EL (cell line): Measurements from ENCODE around the gene GJA1.
"Not testable (repeated sequence)": the region's sequence is repeated elsewhere in the genome, so short reads cannot be mapped to it uniquely, and the experiment has no call there.

ENCODE experiments used
- DNase-seq: peaks from one replicate; pipeline ENCODE4 v3.0.0-alpha.2; 2016

The GJA1 gene

GRCh38 chr6:121435444-121436069, at the start of gene GJA1:
Gene GJA1 (plus strand): TSS chr6:121435646. CDS start chr6:121446848, 11,202 bp downstream.
- peak; percentile 89 for DNase-seq

DNA sequence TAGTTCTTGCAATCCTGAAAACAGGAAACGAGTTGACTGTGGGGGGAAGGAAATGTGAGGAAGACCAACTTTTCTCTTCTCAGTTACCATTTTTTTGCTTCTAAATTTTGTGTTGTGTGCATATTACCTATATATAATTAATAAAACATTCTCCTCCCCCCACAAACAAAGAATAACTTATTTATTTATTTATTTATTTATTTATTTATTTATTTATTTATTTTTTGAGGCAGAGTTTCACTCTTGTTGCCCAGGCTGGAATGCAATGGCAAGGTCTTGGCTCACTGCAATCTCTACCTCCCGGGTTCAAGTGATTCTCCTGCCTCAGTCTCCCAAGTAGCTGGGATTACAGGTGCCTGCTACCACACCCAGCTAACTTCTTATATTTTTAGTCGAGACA, 48.9 kb upstream of the GJA1 start:
- DNase-seq, result not testable (repeated sequence)

GRCh38 chr6:121389419-121389818, 46.0 kb upstream of the GJA1 start:
- no peak for DNase-seq

- DNase-seq, result no peak
These were observed 41.5 kb upstream of the GJA1 start for GRCh38 chr6:121393731-121394505.

DNA sequence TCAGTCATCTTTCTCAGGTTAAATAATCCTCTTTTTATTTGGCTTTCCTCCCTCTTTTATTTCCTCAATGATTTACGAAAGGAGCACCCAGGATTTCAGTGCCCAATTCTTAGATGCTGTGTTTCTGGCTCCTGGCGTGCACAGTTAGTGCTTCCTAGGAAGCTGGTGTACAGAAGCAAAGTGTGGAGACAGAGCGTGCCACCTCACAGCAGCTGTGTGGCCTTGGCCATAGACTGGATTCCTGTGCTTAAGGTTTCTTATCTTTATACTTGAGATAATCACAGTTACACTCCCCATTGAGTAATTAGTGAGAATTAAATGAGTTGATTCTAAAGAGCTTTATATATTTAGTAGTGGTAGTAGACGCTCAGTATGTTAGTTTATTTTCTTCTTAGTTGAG, 39.7 kb upstream of the GJA1 start:
- DNase-seq, result no peak

- DNase-seq, result not testable (repeated sequence)
These were observed 38.3 kb upstream of the GJA1 start for GRCh38 chr6:121397188-121397587.

DNA sequence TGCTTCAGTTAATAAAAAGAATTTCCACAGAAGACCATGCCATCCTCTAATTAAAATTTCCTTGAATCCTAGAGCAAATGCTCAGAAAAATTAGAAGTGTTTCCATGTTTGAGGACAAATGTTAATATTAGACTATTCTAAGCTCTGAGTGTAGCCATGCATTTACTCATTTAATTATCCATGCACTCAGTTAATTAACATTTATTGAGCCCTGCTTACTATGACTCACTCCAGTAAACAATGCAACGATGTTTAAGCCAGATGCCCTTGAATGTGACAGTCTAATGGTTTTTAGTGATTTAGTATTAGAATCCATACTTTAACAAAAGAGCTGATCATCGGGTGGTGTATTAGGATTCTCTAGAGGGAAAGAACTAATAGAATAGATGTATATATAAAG, 37.3 kb upstream of the GJA1 start:
- DNase-seq, result no peak

- no peak for DNase-seq
These were observed 35.5 kb upstream of the GJA1 start for GRCh38 chr6:121399966-121400365.

DNA sequence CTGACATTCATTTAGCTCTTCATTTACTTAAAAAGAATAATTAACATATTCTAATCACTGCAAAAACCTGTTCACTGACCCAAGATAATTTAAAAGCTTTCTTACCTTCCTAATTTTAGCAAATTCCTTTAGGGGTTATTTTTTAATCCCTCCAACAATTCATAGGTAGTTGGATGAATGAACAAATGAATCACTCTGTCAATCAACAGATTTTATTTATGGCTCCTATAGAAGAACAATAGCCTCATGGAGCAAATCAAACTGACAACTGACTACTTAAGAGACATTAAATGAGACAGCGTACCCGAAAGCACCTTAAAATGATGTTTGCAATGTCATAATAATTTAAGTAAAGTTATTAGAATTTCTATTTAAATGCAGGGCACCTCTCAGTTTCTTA, 31.5 kb upstream of the GJA1 start:
- DNase-seq, result no peak

DNA sequence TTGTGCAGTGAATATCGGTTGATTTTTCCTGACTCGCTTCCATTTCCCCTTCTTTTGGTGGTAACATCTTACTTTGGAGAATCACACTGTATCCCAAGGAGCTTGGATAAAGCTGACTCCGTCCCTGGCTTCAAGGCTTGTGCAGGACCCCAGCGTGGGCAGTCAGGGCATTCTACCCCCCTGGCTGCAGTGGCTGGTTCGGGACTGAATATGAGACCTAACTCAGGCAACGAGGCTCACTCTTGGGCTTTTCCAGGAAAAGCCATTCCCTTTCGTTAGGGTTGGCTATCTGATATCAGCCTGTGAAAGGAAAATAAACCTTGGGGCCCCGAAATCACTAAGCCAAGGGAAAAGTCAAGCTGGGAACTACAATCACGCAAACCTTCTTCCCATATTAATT, 30.1 kb upstream of the GJA1 start:
- DNase-seq, result no peak

GRCh38 chr6:121408321-121408720, 27.1 kb upstream of the GJA1 start:
- no peak for DNase-seq

DNA sequence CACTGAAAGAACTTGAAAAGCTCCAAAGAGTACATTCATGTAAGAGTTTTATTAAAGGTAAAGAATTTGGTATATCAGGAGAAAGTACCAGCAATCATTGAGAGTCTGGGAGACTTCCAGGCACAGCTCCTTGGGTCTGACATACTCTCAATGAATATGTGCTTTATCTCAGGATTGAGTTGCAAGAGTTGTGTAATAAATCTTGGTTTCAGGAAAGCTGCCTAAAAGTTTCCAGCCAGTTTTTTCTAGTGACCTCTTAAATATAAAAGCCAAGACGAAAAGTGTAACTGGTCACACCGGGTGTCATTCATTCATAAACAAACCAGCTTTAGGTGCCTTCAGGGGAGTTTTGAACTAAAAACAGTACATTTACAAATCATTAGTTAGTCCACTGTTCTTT, 21.6 kb upstream of the GJA1 start:
- no peak for DNase-seq

GRCh38 chr6:121418346-121418745, 17.1 kb upstream of the GJA1 start:
- DNase-seq, result no peak

DNA sequence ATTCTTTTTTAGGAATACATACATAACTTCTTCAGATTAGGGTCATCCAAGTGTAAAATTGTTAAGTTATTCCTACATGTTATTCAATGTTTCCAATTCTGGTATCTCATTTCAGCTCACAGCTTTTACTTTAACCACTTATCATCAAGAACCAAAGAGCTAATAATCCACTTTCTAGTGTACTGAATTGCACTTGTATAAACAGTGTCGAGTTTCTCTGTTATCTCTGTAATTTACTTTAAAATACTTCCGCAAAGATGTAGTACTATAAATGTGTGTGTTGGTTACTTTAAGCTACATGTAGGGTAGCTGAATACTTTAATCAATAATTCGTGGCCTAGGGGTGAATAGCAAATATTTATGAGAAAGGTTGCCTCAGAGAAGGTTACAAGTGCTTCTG, 8.8 kb upstream of the GJA1 start:
- DNase-seq, result no peak

- no peak for DNase-seq
These were observed 6.3 kb upstream of the GJA1 start for GRCh38 chr6:121428872-121429756.

DNA sequence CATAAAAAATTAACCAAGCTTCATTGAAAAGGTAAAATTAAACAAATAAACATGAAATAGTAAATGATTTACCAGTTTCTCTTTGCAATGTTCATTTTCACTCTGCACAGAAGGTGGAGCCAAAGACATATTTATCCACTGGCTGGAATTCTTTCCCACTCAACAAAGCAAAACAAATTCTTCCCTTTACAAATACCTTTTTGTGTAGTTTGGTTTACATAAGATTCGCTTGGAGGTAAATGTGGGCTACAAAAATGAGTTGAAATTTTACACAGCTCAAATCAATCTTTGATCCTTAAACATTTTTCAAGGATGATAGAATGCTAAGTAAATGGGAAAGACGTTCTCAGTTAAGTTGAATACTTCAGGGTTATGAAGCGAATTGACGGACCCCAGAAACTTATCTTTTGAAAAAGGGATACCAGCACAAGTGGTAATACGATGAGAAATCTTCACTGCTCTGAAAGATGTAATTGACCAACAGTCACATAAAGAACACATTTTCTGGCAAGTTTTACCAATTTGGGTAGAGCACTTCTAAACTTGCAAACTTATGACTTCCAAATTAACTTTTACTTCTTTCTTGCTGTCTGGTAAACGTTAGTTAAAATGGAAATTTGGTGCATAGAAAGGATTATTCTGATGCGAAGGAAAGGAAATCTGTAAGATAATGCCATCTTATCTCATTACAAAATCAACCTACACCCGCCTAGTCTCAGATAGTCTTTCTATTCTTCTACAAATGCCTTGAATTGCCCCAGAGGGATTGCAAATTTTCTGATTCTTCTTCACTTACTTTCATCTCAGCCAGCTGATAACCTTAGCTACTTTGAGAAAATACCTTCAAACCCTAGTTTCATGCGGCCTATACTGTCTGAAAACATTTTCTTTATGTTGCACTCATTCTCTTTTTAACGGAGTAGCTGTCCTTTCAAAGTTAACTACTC, 4.7 kb upstream of the GJA1 start:
- DNase-seq, result peak; percentile 50

GRCh38 chr6:121431776-121432175, 3.7 kb upstream of the GJA1 start:
- DNase-seq, result not testable (repeated sequence)

DNA sequence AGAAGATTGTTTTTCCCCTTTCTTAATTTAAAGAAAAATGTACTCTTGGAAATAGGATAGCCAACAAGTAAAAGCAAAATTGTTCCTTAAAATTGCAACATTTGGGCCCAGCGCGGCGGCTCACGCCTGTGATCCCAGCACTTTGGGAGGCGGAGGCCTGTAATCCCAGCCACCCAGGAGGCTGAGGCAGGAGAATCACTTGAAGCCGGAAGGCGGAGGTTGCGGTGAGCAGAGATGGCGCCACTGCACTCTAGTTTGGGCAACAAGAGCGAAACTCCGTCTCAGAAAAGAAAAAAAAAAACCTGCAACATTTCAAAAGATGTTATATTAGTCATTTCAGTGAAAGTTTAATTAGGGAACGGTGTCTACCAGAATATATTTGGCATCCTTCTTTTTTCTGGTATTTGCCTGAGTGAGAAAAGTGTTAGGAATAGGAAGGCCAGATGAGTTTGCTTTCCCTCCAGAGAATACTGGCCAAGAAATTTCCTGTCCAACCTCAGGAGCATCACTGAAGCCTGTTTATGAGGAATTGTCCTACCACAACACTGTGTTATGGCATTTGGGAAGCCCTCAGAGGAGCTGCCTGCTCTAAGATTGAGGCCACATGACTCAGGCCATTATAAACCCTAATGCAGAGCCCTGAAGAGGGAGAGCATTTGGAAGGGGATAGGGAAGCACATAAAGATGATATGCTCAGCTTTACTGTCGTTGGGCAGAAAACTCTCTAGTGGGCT, 1.2 kb upstream of the GJA1 start:
- DNase-seq, result peak; percentile 49

GRCh38 chr6:121436274-121436857, 920 bp downstream of the GJA1 start:
- no peak for DNase-seq

DNA sequence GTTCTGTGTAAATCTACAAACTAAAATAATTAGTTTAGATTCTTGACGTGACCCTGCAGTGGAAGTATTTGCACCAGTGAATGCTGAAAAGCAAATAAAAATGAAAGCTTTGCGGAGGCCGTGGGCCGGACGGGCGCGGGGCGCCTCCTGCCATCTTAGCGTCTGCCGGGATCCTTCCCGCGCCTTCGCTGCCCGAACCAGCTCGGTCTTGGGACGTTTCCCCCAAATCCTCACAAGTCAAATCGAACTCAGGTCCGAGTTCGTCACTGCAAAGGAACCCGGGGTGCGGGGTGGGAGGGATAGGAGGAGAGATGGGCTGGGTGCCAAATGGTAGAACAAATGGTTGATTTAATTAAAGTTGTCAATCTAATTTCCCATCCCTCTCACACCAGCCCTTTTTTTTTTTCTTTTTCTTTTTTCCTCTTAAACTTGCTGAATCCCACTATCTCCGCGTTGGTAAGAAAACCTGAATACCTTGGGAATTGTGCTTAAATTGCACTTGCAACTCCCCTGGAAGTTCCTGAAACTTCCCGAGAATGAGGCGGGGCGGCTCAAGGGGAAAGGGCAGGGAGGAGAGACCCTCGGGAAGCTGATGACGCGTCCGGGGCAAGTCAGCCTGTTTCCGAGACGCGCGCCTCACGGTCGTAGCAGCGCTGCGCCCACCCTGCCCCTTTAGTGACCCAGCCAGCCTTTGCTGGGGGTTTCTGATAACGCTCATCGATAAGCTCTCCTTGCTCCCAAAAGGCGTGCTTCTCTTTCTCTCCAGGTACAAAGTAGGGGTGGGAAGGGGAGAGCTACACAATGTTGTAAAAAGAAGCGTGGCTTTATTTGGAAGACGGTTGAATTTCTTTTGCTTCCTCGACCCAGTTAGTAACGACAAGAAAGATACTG, 1.8 kb downstream of the GJA1 start:
- DNase-seq, result peak; percentile 75
